Activated CD8-positive, alpha-beta memory T cell treated with anti-CD3 and anti-CD28 coated beads, Interleukin-2, amount 50 U/mL, for 1 hour (primary cell): ENCODE measurements around the gene C1QTNF8.

ENCODE experiments used
- DNase-seq: peaks from one replicate; pipeline ENCODE4 v3.0.0-alpha.2; 2020; ENCODE audit errors: extremely low read depth

Gene C1QTNF8, protein sequence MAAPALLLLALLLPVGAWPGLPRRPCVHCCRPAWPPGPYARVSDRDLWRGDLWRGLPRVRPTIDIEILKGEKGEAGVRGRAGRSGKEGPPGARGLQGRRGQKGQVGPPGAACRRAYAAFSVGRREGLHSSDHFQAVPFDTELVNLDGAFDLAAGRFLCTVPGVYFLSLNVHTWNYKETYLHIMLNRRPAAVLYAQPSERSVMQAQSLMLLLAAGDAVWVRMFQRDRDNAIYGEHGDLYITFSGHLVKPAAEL

GRCh38 chr16:1096169-1097082 is at the start of gene C1QTNF8:
Gene C1QTNF8, minus strand, starts transcription at chr16:1096244. Its CDS starts 1,322 bp downstream, at chr16:1094922.
- DNase-seq, result no peak

DNA sequence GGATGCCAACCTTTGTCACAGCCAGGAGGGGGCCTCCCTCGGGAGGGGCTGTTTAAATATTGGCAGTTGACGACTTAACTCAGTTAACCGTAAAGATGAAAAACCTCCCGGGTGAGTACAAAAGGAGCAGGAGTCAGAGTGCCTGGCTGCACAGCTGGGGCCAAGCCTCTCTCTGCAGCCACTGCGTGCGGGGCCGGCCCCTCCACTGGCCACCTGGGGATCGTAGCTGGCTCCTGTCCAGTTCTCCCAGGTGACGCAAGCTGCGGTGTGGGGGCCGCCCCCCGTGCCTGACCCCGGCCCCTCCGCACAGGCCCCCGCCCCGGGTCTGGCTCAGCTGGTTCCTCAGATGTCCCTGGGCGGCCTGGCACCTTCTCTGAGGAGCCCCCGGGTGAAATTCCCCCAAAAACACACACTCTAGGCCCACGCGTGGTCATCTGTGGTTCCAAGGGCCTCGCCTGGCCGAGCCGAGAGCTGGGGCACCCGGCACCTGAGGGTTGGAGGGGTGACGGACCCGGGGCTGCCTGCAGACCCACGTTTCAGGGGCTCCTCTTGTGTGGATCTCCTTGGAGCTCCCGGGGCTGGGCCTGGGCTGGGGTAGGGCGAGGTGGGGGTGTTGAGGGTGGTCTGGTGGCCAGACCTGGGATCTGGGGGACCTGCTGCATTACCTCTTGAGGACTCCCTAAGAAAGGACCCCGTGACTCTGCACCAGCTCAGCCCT is 49.5 kb upstream of the C1QTNF8 start:
- DNase-seq, result no peak

DNA sequence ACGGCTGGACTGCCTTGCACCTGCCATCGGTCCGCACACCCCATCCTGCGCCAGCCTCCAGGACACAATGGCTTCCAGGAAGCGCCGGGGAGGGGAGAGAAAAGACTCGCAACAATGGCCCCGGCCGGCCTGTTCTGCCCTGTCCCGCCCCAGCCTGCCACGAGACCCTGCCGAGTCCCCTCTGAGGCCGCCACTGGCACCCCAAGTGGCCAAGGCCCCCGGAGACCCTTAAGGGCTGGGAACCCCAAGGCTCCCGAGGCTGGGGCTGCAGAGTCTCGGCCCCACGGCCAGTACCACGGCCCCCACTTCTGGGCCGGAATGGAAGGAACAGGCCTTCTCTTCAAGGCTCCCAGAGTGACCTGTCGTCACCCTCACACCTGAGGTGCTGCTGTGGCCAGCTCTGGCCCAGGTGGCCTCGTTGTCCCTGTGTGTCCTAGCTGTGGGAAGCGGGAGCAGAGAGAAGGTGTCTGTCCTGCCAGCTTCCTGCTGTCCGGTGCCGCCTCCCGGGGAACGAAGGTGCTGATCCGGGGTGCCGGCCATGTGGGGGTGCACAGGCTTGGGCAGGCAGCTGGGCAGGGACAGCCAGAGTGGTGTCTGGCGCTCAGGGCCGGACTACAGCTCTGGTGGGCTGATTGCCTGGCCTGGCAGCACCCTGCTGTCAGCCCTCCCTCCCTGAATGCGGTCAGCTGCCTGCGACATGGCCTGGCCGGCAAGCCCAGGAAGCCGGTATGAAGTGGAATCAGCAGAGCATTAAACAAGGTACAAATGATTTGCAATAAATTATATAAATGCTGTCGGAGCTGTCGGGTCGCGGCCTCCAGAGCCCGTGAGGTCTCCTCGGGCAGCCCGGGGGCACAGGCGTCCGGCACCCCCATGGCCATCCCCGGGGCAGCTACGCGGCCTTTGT is 48.7 kb upstream of the C1QTNF8 start:
- no peak for DNase-seq

- no peak for DNase-seq
Observed at GRCh38 chr16:1143761-1144450, 47.9 kb upstream of the C1QTNF8 start.

DNA sequence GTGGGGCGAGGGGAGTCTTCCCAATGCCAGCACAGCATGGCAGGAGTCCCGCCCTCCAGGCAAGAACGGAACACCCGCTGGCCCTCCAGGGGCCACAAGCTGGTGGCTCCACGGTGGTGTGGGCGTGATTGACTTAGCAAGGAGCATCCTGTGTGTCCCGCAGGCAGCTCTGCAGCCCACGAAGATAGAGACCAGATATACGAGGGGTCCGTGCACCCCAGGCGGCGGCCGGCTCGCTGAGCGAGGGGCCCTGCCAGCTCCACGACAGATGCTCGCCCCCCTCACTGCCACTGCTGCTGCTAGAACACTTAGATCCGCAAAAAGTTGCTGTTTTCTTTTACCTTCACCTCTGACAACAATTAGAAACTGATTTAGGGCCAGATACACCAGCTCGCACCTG is 46.9 kb upstream of the C1QTNF8 start:
- no peak for DNase-seq

GRCh38 chr16:1141716-1142115 is 45.7 kb upstream of the C1QTNF8 start:
- DNase-seq, result no peak

- no peak for DNase-seq
Observed at GRCh38 chr16:1141191-1141590, 45.1 kb upstream of the C1QTNF8 start.

GRCh38 chr16:1140582-1141162 is 44.6 kb upstream of the C1QTNF8 start:
- DNase-seq, result no peak

DNA sequence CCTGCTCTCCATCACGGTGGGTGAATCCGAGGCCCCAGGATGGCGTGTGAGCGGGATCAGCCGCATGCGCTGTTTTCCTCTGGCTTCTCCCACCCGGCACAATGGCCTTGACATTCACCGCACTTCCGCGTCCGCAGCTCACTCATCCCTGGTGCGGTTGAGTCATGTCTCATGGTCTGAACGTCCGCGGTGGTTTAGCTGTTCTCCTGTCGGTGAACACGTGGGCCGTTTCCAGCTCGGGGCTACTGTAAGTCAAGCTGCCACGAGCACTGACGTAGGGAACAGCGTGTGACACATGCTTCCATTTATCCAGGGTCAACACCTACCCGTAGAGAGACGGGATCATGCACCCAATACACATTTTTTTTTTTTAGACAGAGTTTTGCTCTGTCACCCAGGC is 41.6 kb upstream of the C1QTNF8 start:
- DNase-seq, result no peak

GRCh38 chr16:1135459-1135825 is 39.4 kb upstream of the C1QTNF8 start:
- DNase-seq, result no peak

DNA sequence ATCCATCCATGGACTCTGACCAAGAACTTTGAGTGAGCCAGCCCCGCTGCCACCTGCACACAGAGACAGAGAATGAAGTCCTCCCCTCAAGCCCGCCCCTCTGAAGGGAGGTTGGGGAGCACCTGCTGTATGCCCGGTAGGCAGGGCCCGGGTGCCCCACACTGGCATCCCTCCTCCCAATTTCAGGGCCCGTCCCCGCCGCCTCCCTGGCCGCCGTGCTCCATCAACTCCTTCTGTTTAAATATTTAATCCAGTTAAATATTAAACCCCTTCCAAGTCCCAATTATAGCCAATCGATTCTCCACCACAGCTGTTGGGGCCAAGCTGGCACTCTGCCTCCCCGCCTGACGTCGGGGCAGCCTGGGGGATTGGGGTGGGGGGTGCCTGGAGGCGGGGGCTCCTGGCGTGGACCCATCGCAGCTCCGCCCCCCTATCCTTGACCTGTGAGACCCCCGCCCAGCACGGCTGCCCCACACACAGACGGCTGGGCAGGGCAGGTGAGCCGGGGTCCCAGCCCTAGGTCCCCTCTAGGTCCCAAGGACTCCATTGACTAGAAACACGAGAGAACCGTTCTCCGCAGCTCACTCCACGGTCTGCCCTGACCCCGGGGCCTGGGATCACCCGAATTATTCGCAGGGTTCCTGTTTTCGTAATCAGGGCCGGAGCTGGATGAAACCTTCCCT is 38.9 kb upstream of the C1QTNF8 start:
- no peak for DNase-seq

- no peak for DNase-seq
Observed at GRCh38 chr16:1133810-1134520, 37.9 kb upstream of the C1QTNF8 start.

DNA sequence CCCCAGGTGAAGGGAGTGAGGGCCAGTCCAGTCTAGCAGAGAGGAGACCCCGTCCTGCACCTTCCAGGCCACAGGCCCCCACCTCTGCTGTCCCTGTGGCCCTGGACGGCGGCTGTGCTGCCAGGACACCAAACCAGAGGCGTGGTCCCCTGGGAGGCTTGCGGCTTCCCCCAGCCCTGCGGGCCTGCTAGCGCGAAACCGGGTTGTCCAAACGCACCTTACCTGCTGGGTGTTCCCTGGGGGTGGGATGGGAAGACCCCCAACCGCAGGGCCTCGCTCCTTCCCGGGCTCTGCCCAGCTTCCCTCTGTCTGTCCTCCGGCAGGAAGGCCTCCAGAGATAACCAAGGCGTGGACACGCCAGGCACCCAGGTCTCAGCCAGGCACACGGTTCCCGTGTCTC is 37.2 kb upstream of the C1QTNF8 start:
- no peak for DNase-seq

DNA sequence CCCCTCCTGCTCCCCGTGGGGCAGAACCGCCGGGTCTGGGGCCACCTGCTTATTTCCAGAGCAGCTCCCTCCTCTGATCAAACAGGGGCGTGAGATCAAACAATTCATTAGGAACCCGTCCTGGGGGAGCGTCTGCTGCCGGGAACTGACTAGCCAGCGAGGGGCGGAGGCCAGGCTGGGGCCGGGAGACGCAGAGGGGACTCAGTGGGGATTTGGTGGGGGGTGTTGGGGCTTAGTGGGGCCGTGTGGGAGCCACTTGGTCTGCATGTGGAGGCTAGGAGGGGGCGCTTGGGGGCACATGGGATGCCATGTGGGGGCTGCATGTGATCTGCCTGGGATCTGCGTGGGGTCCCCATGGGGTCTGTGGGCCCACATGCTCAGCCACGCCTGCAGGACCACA is 36.4 kb upstream of the C1QTNF8 start:
- DNase-seq, result no peak

GRCh38 chr16:1131378-1131994 is 35.4 kb upstream of the C1QTNF8 start:
- DNase-seq, result no peak

GRCh38 chr16:1130382-1130781 is 34.3 kb upstream of the C1QTNF8 start:
- no peak for DNase-seq

- no peak for DNase-seq
Observed at GRCh38 chr16:1129106-1129960, 33.3 kb upstream of the C1QTNF8 start.
